Keratinocyte (primary cell): Measurements from ENCODE around the gene ASAP3. TPM values are rescaled to one million over a fixed set of nuclear protein-coding genes. Genes with fewer than 3 reads are reported as not detected.

ENCODE experiments used
- DNase-seq: peaks from one replicate; pipeline ENCODE4 v3.0.0-alpha.2; 2011; ENCODE audit warnings: low read depth, missing footprints, low spot score
- FAIRE-seq: peaks from 2 replicates; lab custom pipeline; 2011; peaks lifted over from hg19 to GRCh38; lab: Jason Lieb, UNC
- H2AFZ ChIP-seq: 2 replicates; pipeline ENCODE4 v1.6.0; 2012; ENCODE audit warnings: low read length, control low read depth, inconsistent platforms; ENCODE audit not compliant: control insufficient read depth
- H3K27ac ChIP-seq: 2 replicates; pipeline ENCODE4 v1.5.1; 2011; ENCODE audit warnings: low read length; ENCODE audit not compliant: control insufficient read depth, insufficient read depth
- H3K27me3 ChIP-seq: 3 replicates; pipeline ENCODE4 v1.6.0; 2011; ENCODE audit warnings: low read length; ENCODE audit not compliant: control insufficient read depth, insufficient read depth; ENCODE audit errors: extremely low read depth
- H3K36me3 ChIP-seq, 2 experiments: 2 replicates in 1 of 2; 3 replicates in 1 of 2; pipeline ENCODE4 v1.5.1; 2011; ENCODE audit warnings: low read length in 2 of 2, mild to moderate bottlenecking in 1 of 2; ENCODE audit not compliant: control insufficient read depth in 2 of 2, insufficient read depth in 2 of 2; ENCODE audit errors: extremely low read depth in 1 of 2
- H3K4me1 ChIP-seq: 3 replicates; pipeline ENCODE4 v1.5.1; 2011; ENCODE audit warnings: low read length; ENCODE audit not compliant: control insufficient read depth, insufficient read depth; ENCODE audit errors: extremely low read depth
- H3K4me2 ChIP-seq: 3 replicates; pipeline ENCODE4 v1.6.0; 2011; ENCODE audit warnings: low read depth, low read length; ENCODE audit not compliant: control insufficient read depth, insufficient read depth; ENCODE audit errors: extremely low read depth
- H3K4me3 ChIP-seq, 3 experiments: fragments of 200-600 bp in 1 of 3; sonication (generic) in 1 of 3; 2 replicates in 2 of 3; 3 replicates in 1 of 3; pipeline ENCODE4 v1.5.1; 2011 to 2016; ENCODE audit warnings: low read length in 3 of 3, mild to moderate bottlenecking in 3 of 3, control low read depth in 2 of 3, inconsistent platforms in 1 of 3, low read depth in 1 of 3, mixed read lengths in 1 of 3, mixed run types in 1 of 3, moderate library complexity in 1 of 3; ENCODE audit not compliant: control insufficient read depth in 2 of 3, insufficient read depth in 2 of 3; ENCODE audit errors: extremely low read depth in 1 of 3
- H3K79me2 ChIP-seq: 2 replicates; pipeline ENCODE4 v1.6.0; 2012; ENCODE audit warnings: low read length; ENCODE audit not compliant: control insufficient read depth, insufficient read depth
- H3K9ac ChIP-seq: 3 replicates; pipeline ENCODE4 v1.6.0; 2011; ENCODE audit warnings: low read length; ENCODE audit not compliant: control insufficient read depth, insufficient read depth; ENCODE audit errors: extremely low read depth
- H3K9me1 ChIP-seq: 3 replicates; pipeline ENCODE4 v1.6.0; 2011; ENCODE audit warnings: low read length; ENCODE audit not compliant: control insufficient read depth, insufficient read depth; ENCODE audit errors: extremely low read depth
- H3K9me3 ChIP-seq: 2 replicates; pipeline ENCODE4 v1.5.1; 2012; ENCODE audit warnings: low read depth, low read length; ENCODE audit not compliant: control insufficient read depth
- H4K20me1 ChIP-seq: 3 replicates; pipeline ENCODE4 v1.6.0; 2011; ENCODE audit warnings: low read length; ENCODE audit not compliant: control insufficient read depth, insufficient read depth; ENCODE audit errors: extremely low read depth
- CTCF ChIP-seq, 3 experiments: IDR thresholded peaks in 1 of 3; conservative IDR thresholded peaks in 1 of 3; optimal IDR thresholded peaks in 1 of 3; 2 replicates in 2 of 3; 3 replicates in 1 of 3; pipeline versions ENCODE3 to v1.5.1; 2011; ENCODE audit warnings: low read length in 3 of 3, mild to moderate bottlenecking in 3 of 3, moderate library complexity in 2 of 3, control low read depth in 1 of 3, inconsistent platforms in 1 of 3; ENCODE audit not compliant: insufficient read depth in 2 of 3; ENCODE audit errors: extremely low read depth in 1 of 3
- EZH2 ChIP-seq: IDR thresholded peaks from one replicate; pipeline ENCODE4 v1.6.1; 2012; ENCODE audit warnings: inconsistent platforms, mild to moderate bottlenecking, low read length, moderate library complexity
- dilution Hi-C: fragments of 300-500 bp; cut with MboI; formaldehyde crosslinking; loops from one replicate; pipeline ENCODE4 v1.7.0; 2020; ENCODE audit warnings: low sequenced_read_pairs; ENCODE audit not compliant: extremely low pct_ligation_motif_present
- polyA plus RNA-seq, 5 experiments: library from polyadenylated mRNA; depleted of rRNA in 3 of 5; stranded (reverse) in 3 of 5; stranded (forward) in 1 of 5; unstranded in 1 of 5; fragments of >200 nt; gene quantifications; 1 replicate in 1 of 5; 2 replicates in 3 of 5; 3 replicates in 1 of 5; pipeline versions ENCODE4 v1.2.1 to v1.2.3, GENCODE V29; 2011 to 2012; ENCODE audit warnings: missing spikeins in 2 of 5, low read depth in 1 of 5, low replicate concordance in 1 of 5

ASAP3 gene
- polyA plus RNA-seq, 1 donor (not counting 4 experiments of a cell fraction or from before 2014, with no cell fraction given), result 11.4 TPM

GRCh38 chr1:23446661-23447310 lies 37.2 kb downstream of the ASAP3 start:
- FAIRE-seq (peak; percentile 58), DNase-seq (no peak)
- Histone ChIP-seq H3K36me3 (peaks cover 0 to 6% of the 10 kb centered on the region in 2 experiments), H4K20me1 (no peaks in the 10 kb centered on the region), H3K9me1 (peaks cover 1% of the 10 kb centered on the region), H3K79me2 (no peaks in the 10 kb centered on the region), H3K4me1 (peaks cover 20% of the 10 kb centered on the region), H3K27me3 (peaks cover 11% of the 10 kb centered on the region), H3K9ac (no peak overlapping the region), H3K9me3 (no peaks in the 10 kb centered on the region), H3K4me2 (no peak overlapping the region), H2AFZ (no peak overlapping the region), H3K27ac (no peak overlapping the region), H3K4me3 (no peak overlapping the region)
- dilution Hi-C loops, result no loop called here
- TF ChIP-seq EZH2 (no peak), CTCF (optimal IDR thresholded peaks at IDR 0.05 in 1 of 3, IDR thresholded peaks at IDR 0.05 in 1 of 3, conservative IDR thresholded peaks at IDR 0.05 in 1 of 3; ENCODE audit: extremely low read depth in 1 of 3, insufficient read depth in 2 of 3, low read length in 3 of 3) (no peak)

- Histone ChIP-seq H2AFZ (no peak overlapping the region), H3K27ac (no peak overlapping the region), H3K36me3 (peaks cover 0 to 8% of the 10 kb centered on the region in 2 experiments)
Observed at GRCh38 chr1:23444596-23445390, 39.2 kb downstream of the ASAP3 start.

More at GRCh38 chr1:23444596-23445390, 39.2 kb downstream of the ASAP3 start:
- TF ChIP-seq CTCF (optimal IDR thresholded peaks at IDR 0.05 in 1 of 3, IDR thresholded peaks at IDR 0.05 in 1 of 3, conservative IDR thresholded peaks at IDR 0.05 in 1 of 3; ENCODE audit: extremely low read depth in 1 of 3, insufficient read depth in 2 of 3, low read length in 3 of 3), result no peak
- TF ChIP-seq EZH2, result no peak
- Histone ChIP-seq H3K27me3 (peaks cover 2% of the 10 kb centered on the region), H3K4me2 (no peak overlapping the region), H4K20me1 (no peaks in the 10 kb centered on the region), H3K4me1 (peaks cover 11% of the 10 kb centered on the region), H3K79me2 (no peaks in the 10 kb centered on the region), H3K9me3 (no peaks in the 10 kb centered on the region), H3K9me1 (no peaks in the 10 kb centered on the region), H3K9ac (no peak overlapping the region), H3K4me3 (no peak overlapping the region)
- FAIRE-seq, result peak; percentile 67
- DNase-seq, result no peak
- dilution Hi-C loops, result no loop called here
